Tibial artery (tissue), 4 donors: ENCODE results near the gene PSPH.

Experiments
- DNase-seq, 2 donors: peaks; one replicate each; pipeline ENCODE4 v3.0.0-alpha.2; 2019
- H3K27ac ChIP-seq, 2 donors: fragments of 200-600 bp; sonication (generic) in 1 of 2; 1 replicate in 1 of 2; 2 replicates in 1 of 2; pipeline ENCODE4 v1.5.1; 2018 to 2019; ENCODE audit warnings: mild to moderate bottlenecking in 1 of 2
- H3K27me3 ChIP-seq, 2 donors: fragments of 200-600 bp; sonication (generic) in 1 of 2; one replicate each; pipeline versions ENCODE4 v1.5.1 to v1.6.0; 2016 to 2019
- H3K36me3 ChIP-seq, 3 donors: fragments of 200-600 bp; sonication (generic) in 2 of 3; one replicate each; pipeline ENCODE4 v1.5.1; 2016 to 2019; ENCODE audit warnings: mild to moderate bottlenecking in 2 of 3
- H3K4me1 ChIP-seq, 4 donors: fragments of 200-600 bp; sonication (generic) in 2 of 4; 1 replicate in 3 of 4; 2 replicates in 1 of 4; pipeline ENCODE4 v1.5.1; 2016 to 2019
- H3K4me3 ChIP-seq, 2 donors: fragments of 200-600 bp; sonication (generic) in 1 of 2; 1 replicate in 1 of 2; 2 replicates in 1 of 2; pipeline ENCODE4 v1.5.1; 2018 to 2019; ENCODE audit warnings: mild to moderate bottlenecking in 2 of 2
- H3K9me3 ChIP-seq, 3 donors: fragments of 200-600 bp; sonication (generic) in 1 of 3; one replicate each; pipeline ENCODE4 v1.5.1; 2016 to 2019
- CTCF ChIP-seq, 2 experiments: fragments of 200-600 bp in 1 of 2; fragments of 450-650 bp in 1 of 2; IDR thresholded peaks; one replicate each; pipeline ENCODE4 v1.5.1; 2017 to 2019; ENCODE audit warnings: antibody characterized with exemption in 2 of 2, mild to moderate bottlenecking in 1 of 2, moderate library complexity in 1 of 2
- intact Hi-C: fragments of 100-400 bp; cut with DNase I; formaldehyde crosslinking; loops from one replicate; pipeline ENCODE4 v1.15.0; 2023; ENCODE audit warnings: low total_unique reads

PSPH gene

GRCh38 chr7:56063882-56064625 is 12.8 kb upstream of the PSPH start, which contains the start of gene SUMF2:
Gene SUMF2 (plus strand): TSS chr7:56064286. CDS start chr7:56064312, 26 bp downstream.
- peak within 1 kb of the TSS; percentile 77 to 95 for H3K4me3 ChIP-seq
- H3K27me3 ChIP-seq, result no peaks in the 10 kb centered on the region
- intact Hi-C loops, result loop anchor here (2.0 kb wide), 1 partner anchor 13 kb away; the partner anchor contains the start of genes CCT6A and PSPH
- no peaks in the 10 kb centered on the region for H3K9me3 ChIP-seq
- H3K36me3 ChIP-seq, result peaks cover 38 to 48% (median 44%) of the 10 kb centered on the region in 3 donors
- DNase-seq, result peak; percentile 89 to 96
- peak within 1 kb of the TSS; percentile 91 for H3K27ac ChIP-seq
- H3K4me1 ChIP-seq, result peaks cover 0 to 18% (median 2%) of the 10 kb centered on the region in 4 donors
- peak in 1 of 2 experiments; percentile 21 for TF ChIP-seq CTCF (IDR thresholded peaks at IDR 0.05)

GRCh38 chr7:56063500-56063881 is 12.2 kb upstream of the PSPH start:
- peaks cover 38 to 48% (median 44%) of the 10 kb centered on the region in 3 donors for H3K36me3 ChIP-seq
- TF ChIP-seq CTCF (IDR thresholded peaks at IDR 0.05), result no peak
- no peaks in the 10 kb centered on the region for H3K9me3 ChIP-seq
- DNase-seq, result no peak
- H3K27me3 ChIP-seq, result no peaks in the 10 kb centered on the region
- H3K27ac ChIP-seq, result peak overlapping the region; percentile 91
- H3K4me3 ChIP-seq, result peak overlapping the region; percentile 77 to 95
- intact Hi-C loops, result no loop called here
- peaks cover 0 to 18% (median 2%) of the 10 kb centered on the region in 4 donors for H3K4me1 ChIP-seq

GRCh38 chr7:56062382-56062781 is 11.1 kb upstream of the PSPH start:
- Histone ChIP-seq H3K4me1 (peaks cover 0 to 18% (median 2%) of the 10 kb centered on the region in 4 donors), H3K27ac (peak overlapping the region in 1 of 2 donors; percentile 91), H3K36me3 (peaks cover 47 to 55% (median 54%) of the 10 kb centered on the region in 3 donors), H3K27me3 (no peaks in the 10 kb centered on the region), H3K4me3 (no peak overlapping the region), H3K9me3 (no peaks in the 10 kb centered on the region)
- intact Hi-C loops, result no loop called here
- no peak for TF ChIP-seq CTCF (IDR thresholded peaks at IDR 0.05)
- DNase-seq, result no peak

- TF ChIP-seq CTCF (IDR thresholded peaks at IDR 0.05), result no peak
- Histone ChIP-seq H3K4me1 (peaks cover 0 to 29% (median 13%) of the 10 kb centered on the region in 4 donors), H3K27me3 (no peaks in the 10 kb centered on the region), H3K4me3 (no peak overlapping the region), H3K9me3 (no peaks in the 10 kb centered on the region), H3K36me3 (peaks cover 50 to 63% (median 61%) of the 10 kb centered on the region in 3 donors), H3K27ac (no peak overlapping the region)
- DNase-seq, result no peak
- intact Hi-C loops, result loop anchor here (5.0 kb wide), 1 partner anchor 167 kb away; the partner anchor contains the start of gene ZNF713
These were observed 2.7 kb upstream of the PSPH start for GRCh38 chr7:56053993-56054392.

GRCh38 chr7:56053379-56053778 is 2.1 kb upstream of the PSPH start:
- DNase-seq, result no peak
- Histone ChIP-seq H3K36me3 (peaks cover 44 to 56% (median 55%) of the 10 kb centered on the region in 3 donors), H3K4me3 (no peak overlapping the region), H3K27me3 (no peaks in the 10 kb centered on the region), H3K27ac (no peak overlapping the region), H3K9me3 (no peaks in the 10 kb centered on the region), H3K4me1 (peaks cover 0 to 29% (median 13%) of the 10 kb centered on the region in 4 donors)
- intact Hi-C loops, result loop anchor here (5.0 kb wide), 1 partner anchor 166 kb away; the partner anchor contains the start of gene ZNF713
- TF ChIP-seq CTCF (IDR thresholded peaks at IDR 0.05), result no peak
